PC-3 (cell line): Measurements from ENCODE around the gene CHRM4. TPM values are rescaled to one million over a fixed set of nuclear protein-coding genes. Genes with fewer than 3 reads are reported as not detected.

Source experiments
- ATAC-seq: fragments of 200-7000 bp; cut with Tn5 transposase; 2 replicates; pipeline ENCODE4 v1.9.1; 2020; ENCODE audit warnings: mild to moderate bottlenecking, moderate library complexity
- BruUV-seq: library from RNA; stranded (reverse); fragments of 400-500 nt; replicated peaks from 2 replicates; lab custom pipeline; 2021; lab: Mats Ljungman, UMichigan
- CTCF ChIA-PET: fragments of 300-600 bp; sonication (Branson Sonifier 250); formaldehyde crosslinking; loops from one replicate; lab custom pipeline; 2022; ENCODE audit warnings: antibody characterized with exemption; lab: Charles Lee
- POLR2A ChIA-PET: fragments of 300-600 bp; sonication (Branson Sonifier 250); formaldehyde crosslinking; loops from one replicate; lab custom pipeline; 2022; ENCODE audit warnings: antibody characterized with exemption; ENCODE audit not compliant: unreplicated experiment; lab: Charles Lee
- DNase-seq: peaks from one replicate; pipeline ENCODE4 v3.0.0-alpha.2; 2015
- H2AFZ ChIP-seq: fragments of 300-600 bp; sonication (generic); 2 replicates; pipeline ENCODE4 v1.6.0; 2016; ENCODE audit warnings: antibody characterized with exemption, low read length
- H3F3A ChIP-seq: fragments of 300-600 bp; sonication (generic); one replicate; pipeline ENCODE4 v1.6.0; 2017; ENCODE audit warnings: antibody characterized with exemption, low read length, control low read depth, mild to moderate bottlenecking; ENCODE audit not compliant: unreplicated experiment
- H3K27ac ChIP-seq: fragments of 300-600 bp; sonication (generic); 2 replicates; pipeline ENCODE4 v1.5.1; 2016; ENCODE audit warnings: mild to moderate bottlenecking, low read length
- H3K27me3 ChIP-seq: fragments of 300-600 bp; sonication (generic); 2 replicates; pipeline ENCODE4 v1.6.1; 2016; ENCODE audit warnings: low read length, mixed read lengths
- H3K36me3 ChIP-seq: fragments of 300-600 bp; sonication (generic); 2 replicates; pipeline ENCODE4 v1.6.1; 2016; ENCODE audit warnings: low read depth, mixed run types, low read length, mixed read lengths
- H3K4me1 ChIP-seq: fragments of 300-600 bp; sonication (generic); 2 replicates; pipeline ENCODE4 v1.5.1; 2016; ENCODE audit warnings: low read length; ENCODE audit not compliant: insufficient read depth
- H3K4me2 ChIP-seq: fragments of 300-600 bp; sonication (generic); 2 replicates; pipeline ENCODE4 v1.6.0; 2016; ENCODE audit warnings: low read length
- H3K4me3 ChIP-seq: fragments of 300-600 bp; sonication (generic); 2 replicates; pipeline ENCODE4 v1.5.1; 2016; ENCODE audit warnings: mild to moderate bottlenecking, low read length, mixed read lengths
- H3K79me2 ChIP-seq: fragments of 300-600 bp; sonication (generic); 2 replicates; pipeline ENCODE4 v1.6.1; 2017; ENCODE audit warnings: low read length, mixed read lengths
- H3K9ac ChIP-seq: fragments of 300-600 bp; sonication (generic); 2 replicates; pipeline ENCODE4 v1.6.0; 2016; ENCODE audit warnings: mild to moderate bottlenecking, low read length
- H3K9me2 ChIP-seq: fragments of 300-600 bp; sonication (generic); replicated peaks from 2 replicates; pipeline ENCODE4 v1.6.1; 2016; ENCODE audit warnings: mixed run types, low read length, mixed read lengths
- H3K9me3 ChIP-seq: fragments of 300-600 bp; sonication (generic); 2 replicates; pipeline ENCODE4 v1.6.1; 2016; ENCODE audit warnings: low read length, mixed read lengths
- H4K20me1 ChIP-seq: fragments of 300-600 bp; sonication (generic); 2 replicates; pipeline ENCODE4 v1.6.1; 2016; ENCODE audit warnings: low read length, mixed read lengths
- EZH2 ChIP-seq: fragments of 300-600 bp; sonication (generic); IDR thresholded peaks from one replicate; pipeline ENCODE4 v1.6.1; 2017; ENCODE audit warnings: antibody characterized with exemption, mild to moderate bottlenecking, low read length; ENCODE audit not compliant: unreplicated experiment
- EZH2phosphoT487 ChIP-seq: fragments of 300-600 bp; sonication (generic); IDR thresholded peaks from 2 replicates; pipeline ENCODE4 v1.6.1; 2018; ENCODE audit warnings: mild to moderate bottlenecking, antibody characterized with exemption, low read length, borderline replicate concordance
- intact Hi-C: fragments of 100-400 bp; cut with micrococcal nuclease; formaldehyde crosslinking; loops from 2 replicates; pipeline ENCODE4 v1.9.0; 2023
- total RNA-seq: library from RNA; depleted of rRNA; stranded (reverse); fragments of >200 nt; gene quantifications from 2 replicates; pipeline ENCODE4 v1.2.3, GENCODE V29; 2014
- TF ChIP-seq, protein P1 (sequence below): fragments of 300-600 bp; sonication (generic); conservative IDR thresholded peaks from 2 replicates; pipeline ENCODE4 v1.5.1; 2017; ENCODE audit warnings: antibody characterized with exemption, low read depth, mild to moderate bottlenecking, low read length

The CHRM4 gene
- total RNA-seq, 1 experiment from 2014 or later: not detected

DNA sequence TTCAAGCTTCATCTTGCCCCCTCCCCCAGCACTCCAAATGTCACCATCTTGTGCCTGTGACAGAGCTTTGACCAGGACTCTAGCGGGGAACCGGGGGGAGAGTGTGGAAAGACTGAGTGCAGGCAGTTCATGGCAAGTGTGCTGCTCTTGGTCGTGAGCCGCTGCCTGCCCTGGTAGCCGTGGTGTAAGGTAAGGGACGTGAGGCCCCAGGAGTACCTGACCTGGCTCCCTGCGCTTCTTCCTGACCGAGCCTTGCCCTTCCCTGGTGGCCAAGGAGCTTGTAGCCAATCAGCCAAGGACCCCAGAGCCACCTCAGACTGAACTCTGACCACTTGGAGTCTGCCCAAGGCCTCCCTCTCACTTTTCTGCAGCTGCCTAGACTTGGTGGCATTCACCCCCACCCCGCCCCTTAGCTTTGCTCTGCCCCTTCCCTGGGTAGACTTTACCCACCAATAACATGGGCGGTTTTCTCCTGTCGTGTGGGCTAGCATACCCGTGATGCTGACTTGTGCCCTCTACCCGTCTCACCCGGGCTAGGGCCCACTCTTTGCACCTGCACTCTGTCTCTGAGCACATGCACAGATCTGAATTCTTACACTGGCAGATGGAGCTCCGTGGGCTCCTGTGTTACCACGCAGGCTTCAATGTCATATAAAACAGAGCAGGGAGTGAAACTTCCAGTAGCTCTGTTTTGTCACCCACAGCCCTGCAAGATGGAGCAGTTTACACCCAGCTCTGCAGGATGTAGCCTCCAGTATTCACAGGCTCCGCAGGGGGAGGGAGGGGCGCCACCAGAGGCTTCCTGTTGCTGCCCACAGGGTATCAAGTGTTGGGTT, 42.8 kb downstream of the CHRM4 start:
- H3K9me2 ChIP-seq: no peaks in the 10 kb centered on the region
- intact Hi-C loops: loop anchor here (2.0 kb wide), 1 partner anchor 14 kb away; no protein-coding TSS in a partner anchor
- H2AFZ ChIP-seq: no peak overlapping the region
- CTCF ChIA-PET: no interaction called here
- H3F3A ChIP-seq: no peaks in the 10 kb centered on the region
- no peaks in the 10 kb centered on the region for H3K27me3 ChIP-seq
- no peaks in the 10 kb centered on the region; the same call in 1 of the 2 replicates for H3K36me3 ChIP-seq
- no peaks in the 10 kb centered on the region for H3K9me3 ChIP-seq
- no peak overlapping the region for H3K27ac ChIP-seq
- H4K20me1 ChIP-seq: no peaks in the 10 kb centered on the region
- BruUV-seq: no TSS peak
- ATAC-seq (0 out of 2 replicates have a peak, but pooled peaks have one; percentile 3), DNase-seq (no peak)
- peak overlapping the region; percentile 86 for H3K9ac ChIP-seq
- POLR2A ChIA-PET: no interaction called here
- peaks cover 60% of the 10 kb centered on the region for H3K79me2 ChIP-seq
- peak overlapping the region; percentile 81 for H3K4me3 ChIP-seq
- peaks cover 12% of the 10 kb centered on the region for H3K4me1 ChIP-seq
- TF ChIP-seq EZH2phosphoT487 (no peak), EZH2 (no peak)
- TF ChIP-seq, protein P1, sequence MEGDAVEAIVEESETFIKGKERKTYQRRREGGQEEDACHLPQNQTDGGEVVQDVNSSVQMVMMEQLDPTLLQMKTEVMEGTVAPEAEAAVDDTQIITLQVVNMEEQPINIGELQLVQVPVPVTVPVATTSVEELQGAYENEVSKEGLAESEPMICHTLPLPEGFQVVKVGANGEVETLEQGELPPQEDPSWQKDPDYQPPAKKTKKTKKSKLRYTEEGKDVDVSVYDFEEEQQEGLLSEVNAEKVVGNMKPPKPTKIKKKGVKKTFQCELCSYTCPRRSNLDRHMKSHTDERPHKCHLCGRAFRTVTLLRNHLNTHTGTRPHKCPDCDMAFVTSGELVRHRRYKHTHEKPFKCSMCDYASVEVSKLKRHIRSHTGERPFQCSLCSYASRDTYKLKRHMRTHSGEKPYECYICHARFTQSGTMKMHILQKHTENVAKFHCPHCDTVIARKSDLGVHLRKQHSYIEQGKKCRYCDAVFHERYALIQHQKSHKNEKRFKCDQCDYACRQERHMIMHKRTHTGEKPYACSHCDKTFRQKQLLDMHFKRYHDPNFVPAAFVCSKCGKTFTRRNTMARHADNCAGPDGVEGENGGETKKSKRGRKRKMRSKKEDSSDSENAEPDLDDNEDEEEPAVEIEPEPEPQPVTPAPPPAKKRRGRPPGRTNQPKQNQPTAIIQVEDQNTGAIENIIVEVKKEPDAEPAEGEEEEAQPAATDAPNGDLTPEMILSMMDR: no peak
- peak overlapping the region; percentile 99 for H3K4me2 ChIP-seq

DNA sequence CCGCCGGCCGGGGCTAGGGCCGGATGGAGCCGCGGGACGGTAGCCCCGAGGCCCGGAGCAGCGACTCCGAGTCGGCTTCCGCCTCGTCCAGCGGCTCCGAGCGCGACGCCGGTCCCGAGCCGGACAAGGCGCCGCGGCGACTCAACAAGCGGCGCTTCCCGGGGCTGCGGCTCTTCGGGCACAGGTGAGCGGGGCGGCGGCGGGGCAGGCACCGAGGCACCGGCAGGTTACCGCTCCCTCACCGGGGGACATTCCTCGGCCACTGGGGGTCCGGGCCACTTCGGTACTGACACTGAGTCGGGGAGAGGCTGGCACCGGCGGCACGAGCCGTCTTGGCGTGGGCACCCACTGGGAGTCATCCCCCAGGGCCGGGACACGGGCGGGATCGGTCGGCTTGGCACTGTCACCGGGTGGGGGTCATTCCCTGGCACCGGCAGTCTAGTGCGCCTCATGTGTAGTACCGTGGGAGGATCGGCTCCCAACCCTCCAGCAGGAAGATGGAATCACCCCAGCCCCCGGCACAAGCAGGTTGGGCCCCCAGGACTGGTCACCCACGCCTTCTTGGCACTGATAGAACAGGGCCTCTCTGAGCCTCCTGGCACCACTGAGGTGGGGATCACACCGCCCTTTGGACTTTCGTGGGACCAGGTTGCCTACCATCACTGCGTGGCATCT, 43.8 kb downstream of the CHRM4 start:
- H3K4me1 ChIP-seq: peaks cover 12% of the 10 kb centered on the region
- no TSS peak for BruUV-seq
- ATAC-seq (peak; percentile 30), DNase-seq (no peak)
- ChIA-PET CTCF (no interaction called here), POLR2A (no interaction called here)
- H4K20me1 ChIP-seq: no peaks in the 10 kb centered on the region
- no peak for TF ChIP-seq EZH2
- TF ChIP-seq EZH2phosphoT487: no peak
- TF ChIP-seq, protein P1: no peak
- no peak overlapping the region for H3K27ac ChIP-seq
- no peaks in the 10 kb centered on the region; the same call in 1 of the 2 replicates for H3K36me3 ChIP-seq
- H3K4me2 ChIP-seq: peak overlapping the region; percentile 99
- H3K9me3 ChIP-seq: no peaks in the 10 kb centered on the region
- H3K4me3 ChIP-seq: peak overlapping the region; percentile 81
- peak overlapping the region; percentile 64 for H2AFZ ChIP-seq
- H3K27me3 ChIP-seq: no peaks in the 10 kb centered on the region
- no peaks in the 10 kb centered on the region for H3F3A ChIP-seq
- intact Hi-C loops: loop anchor here (2.0 kb wide), 1 partner anchor 15 kb away; no protein-coding TSS in a partner anchor
- peak overlapping the region; percentile 86 for H3K9ac ChIP-seq
- H3K9me2 ChIP-seq: no peaks in the 10 kb centered on the region
- peaks cover 49% of the 10 kb centered on the region for H3K79me2 ChIP-seq
